A549 (cell line): Measurements from ENCODE around the gene CACNA1H.

Experiments used
- CBX2 ChIP-seq: fragments of 200-600 bp; sonication (generic); IDR thresholded peaks from 2 replicates; pipeline ENCODE4 v1.6.1; 2016; ENCODE audit warnings: low read depth, mild to moderate bottlenecking, borderline replicate concordance
- CTCF ChIP-seq: fragments of >200 bp; sonication (Bioruptor Twin); formaldehyde crosslinking; IDR thresholded peaks from 3 replicates; pipeline ENCODE4 v1.5.1; 2016
- ELK1 ChIP-seq: fragments of 150-350 bp; IDR thresholded peaks from 2 replicates; pipeline ENCODE4 v1.6.1; 2014; ENCODE audit warnings: low read depth, mild to moderate bottlenecking, low read length
- EP300 ChIP-seq, 2 experiments: fragments of >200 bp; sonication (Bioruptor Twin); formaldehyde crosslinking; IDR thresholded peaks; 2 replicates in 1 of 2; 3 replicates in 1 of 2; pipeline ENCODE4 v1.6.1; 2016 to 2017
- MAX ChIP-seq: IDR thresholded peaks from 2 replicates; pipeline ENCODE4 v1.6.1; 2012

- no peak for TF ChIP-seq EP300 (IDR thresholded peaks at IDR 0.05)
- TF ChIP-seq ELK1: no peak
- no peak for TF ChIP-seq CTCF
- TF ChIP-seq CBX2: no peak
- no peak for TF ChIP-seq MAX
Measured at GRCh38 chr16:1126044-1126443, 26.9 kb upstream of the CACNA1H start.
